Endodermal cell (in vitro differentiated cells): ENCODE data around the gene DISP3. TPM values are rescaled to one million over a fixed set of nuclear protein-coding genes. Genes with fewer than 3 reads are reported as not detected.
A peak's percentile ranks its signal among the peaks of the same experiment; 100 is the strongest.

ENCODE experiments used
- DNase-seq: peaks from one replicate; pipeline ENCODE4 v3.0.0-alpha.2; 2017
- H3K27ac ChIP-seq: 2 replicates; pipeline ENCODE4 v1.5.1; 2013; ENCODE audit warnings: mild to moderate bottlenecking, low read depth, low read length, moderate library complexity
- H3K27me3 ChIP-seq: 2 replicates; pipeline ENCODE4 v1.6.1; 2013; ENCODE audit warnings: mild to moderate bottlenecking, low read length, moderate library complexity; ENCODE audit not compliant: insufficient read depth, control insufficient read depth, poor library complexity, severe bottlenecking
- H3K36me3 ChIP-seq: 2 replicates; pipeline ENCODE4 v1.7.0; 2013; ENCODE audit warnings: mild to moderate bottlenecking, low read length, moderate library complexity; ENCODE audit not compliant: control insufficient read depth, insufficient read depth
- H3K4me1 ChIP-seq: one replicate; pipeline ENCODE4 v1.7.0; 2013; ENCODE audit warnings: low read length; ENCODE audit not compliant: control insufficient read depth, insufficient read depth
- H3K4me3 ChIP-seq: 2 replicates; pipeline ENCODE4 v1.5.1; 2013; ENCODE audit warnings: mild to moderate bottlenecking, low read length, moderate library complexity
- H3K9ac ChIP-seq: 2 replicates; pipeline ENCODE4 v1.6.1; 2013; ENCODE audit warnings: mild to moderate bottlenecking, low read length, moderate library complexity; ENCODE audit not compliant: poor library complexity, severe bottlenecking; ENCODE audit errors: extremely low read depth
- H3K9me3 ChIP-seq: 2 replicates; pipeline ENCODE4 v1.6.1; 2013; ENCODE audit warnings: mild to moderate bottlenecking, low read length, moderate library complexity; ENCODE audit not compliant: control insufficient read depth
- H3K27ac Mint-ChIP-seq: 2 replicates; pipeline ENCODE4 v1.8.0; 2020; ENCODE audit warnings: mixed read lengths
- H3K27me3 Mint-ChIP-seq: 2 replicates; pipeline ENCODE4 v1.8.0; 2021; ENCODE audit warnings: mild to moderate bottlenecking, mixed read lengths; ENCODE audit not compliant: insufficient read depth
- H3K36me3 Mint-ChIP-seq: 2 replicates; pipeline ENCODE4 v1.8.0; 2020; ENCODE audit warnings: low read depth, mixed read lengths
- H3K4me1 Mint-ChIP-seq: 2 replicates; pipeline ENCODE4 v1.8.0; 2020; ENCODE audit warnings: mixed read lengths
- H3K4me3 Mint-ChIP-seq: 2 replicates; pipeline ENCODE4 v1.8.0; 2020; ENCODE audit warnings: mild to moderate bottlenecking, moderate library complexity, mixed read lengths
- H3K9me3 Mint-ChIP-seq: 2 replicates; pipeline ENCODE4 v1.8.0; 2020; ENCODE audit warnings: mild to moderate bottlenecking, mixed read lengths
- WGBS, 2 experiments: methylation state at CpG; one replicate each; pipeline versions ENCODE4 v1.1.5 to v1.1.7; 2013; ENCODE audit warnings: missing lambda C conversion rate in 2 of 2, mixed read lengths in 1 of 2; ENCODE audit not compliant: insufficient coverage in 1 of 2, insufficient read length in 1 of 2; 5-methylcytosine and 5-hydroxymethylcytosine counted together
- total RNA-seq, 2 donors: library from RNA; stranded (reverse); fragmentation: NEBNext Ultra II Directional in 1 of 2; extraction: Animal tissue kit (Norgen Biotek cat#: 25700) in 1 of 2; gene quantifications; 2 replicates in 1 of 2; 3 replicates in 1 of 2; pipeline ENCODE4 v1.2.1, GENCODE V29; 2021
- TF ChIP-seq, protein P1 (sequence below): fragments of 200-600 bp; sonication (generic); conservative IDR thresholded peaks from 2 replicates; pipeline ENCODE4 v1.5.0; 2021; ENCODE audit warnings: antibody characterized with exemption, mild to moderate bottlenecking

Gene DISP3
- total RNA-seq, 2 donors from 2014 or later = 9.6 to 11.6 TPM

DNA sequence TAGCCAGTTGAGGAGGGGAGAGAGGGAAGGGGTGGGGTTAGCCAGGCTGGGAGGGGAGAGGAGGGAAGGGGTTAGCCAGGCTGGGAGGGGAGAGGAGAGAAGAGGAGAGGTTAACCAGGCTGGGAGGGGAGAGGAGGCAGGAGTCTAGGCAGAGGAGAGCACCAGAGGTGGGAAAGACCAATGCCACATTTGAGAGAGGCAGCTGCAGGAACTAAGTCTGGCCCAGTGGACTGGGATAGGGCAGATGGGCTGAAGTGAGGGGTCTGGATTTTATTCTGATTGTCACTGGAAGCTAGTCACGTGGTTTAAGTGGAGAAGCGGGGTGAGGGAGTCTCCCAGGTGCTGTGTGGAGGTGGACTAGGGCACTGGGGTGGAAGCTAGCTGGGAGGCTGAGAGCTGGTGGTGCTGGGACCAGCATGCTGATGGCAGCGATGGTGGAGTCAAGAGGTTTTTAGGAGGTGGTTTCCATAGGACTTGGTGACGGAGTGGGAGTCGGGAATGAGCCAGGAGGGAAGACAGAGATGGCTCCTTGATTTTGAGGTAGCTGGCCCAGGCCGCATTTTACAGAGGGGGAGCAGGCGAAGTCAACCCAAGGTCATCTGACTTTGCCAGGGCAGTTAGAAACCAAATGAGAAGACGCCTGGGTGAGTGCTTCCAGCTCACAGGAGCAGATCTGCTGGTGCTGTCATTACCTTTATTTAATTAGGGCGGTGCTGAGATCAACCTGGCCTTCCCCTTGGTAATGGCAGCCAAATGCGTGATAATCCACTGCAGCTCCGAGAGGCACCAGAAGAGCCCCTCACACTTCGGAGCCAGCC is 42.8 kb downstream of the DISP3 start:
- H3K9me3 Mint-ChIP-seq = no peaks in the 10 kb centered on the region
- Histone ChIP-seq H3K9me3 (no peaks in the 10 kb centered on the region), H3K9ac (no peak overlapping the region), H3K27ac (no peak overlapping the region), H3K36me3 (no peaks in the 10 kb centered on the region), H3K4me3 (no peak overlapping the region), H3K4me1 (no peaks in the 10 kb centered on the region), H3K27me3 (no peaks in the 10 kb centered on the region)
- TF ChIP-seq, protein P1, sequence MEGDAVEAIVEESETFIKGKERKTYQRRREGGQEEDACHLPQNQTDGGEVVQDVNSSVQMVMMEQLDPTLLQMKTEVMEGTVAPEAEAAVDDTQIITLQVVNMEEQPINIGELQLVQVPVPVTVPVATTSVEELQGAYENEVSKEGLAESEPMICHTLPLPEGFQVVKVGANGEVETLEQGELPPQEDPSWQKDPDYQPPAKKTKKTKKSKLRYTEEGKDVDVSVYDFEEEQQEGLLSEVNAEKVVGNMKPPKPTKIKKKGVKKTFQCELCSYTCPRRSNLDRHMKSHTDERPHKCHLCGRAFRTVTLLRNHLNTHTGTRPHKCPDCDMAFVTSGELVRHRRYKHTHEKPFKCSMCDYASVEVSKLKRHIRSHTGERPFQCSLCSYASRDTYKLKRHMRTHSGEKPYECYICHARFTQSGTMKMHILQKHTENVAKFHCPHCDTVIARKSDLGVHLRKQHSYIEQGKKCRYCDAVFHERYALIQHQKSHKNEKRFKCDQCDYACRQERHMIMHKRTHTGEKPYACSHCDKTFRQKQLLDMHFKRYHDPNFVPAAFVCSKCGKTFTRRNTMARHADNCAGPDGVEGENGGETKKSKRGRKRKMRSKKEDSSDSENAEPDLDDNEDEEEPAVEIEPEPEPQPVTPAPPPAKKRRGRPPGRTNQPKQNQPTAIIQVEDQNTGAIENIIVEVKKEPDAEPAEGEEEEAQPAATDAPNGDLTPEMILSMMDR = no peak
- peaks cover 10% of the 10 kb centered on the region for H3K36me3 Mint-ChIP-seq
- WGBS, 2 experiments = 91 to 98% methylated on average over 10 to 12 of the region's 12 CpGs
- DNase-seq = peak; percentile 42
- no peaks in the 10 kb centered on the region for H3K27me3 Mint-ChIP-seq
- H3K4me1 Mint-ChIP-seq = peaks cover 4% of the 10 kb centered on the region
- H3K27ac Mint-ChIP-seq = peak overlapping the region; percentile 76
- H3K4me3 Mint-ChIP-seq = no peak overlapping the region

DNA sequence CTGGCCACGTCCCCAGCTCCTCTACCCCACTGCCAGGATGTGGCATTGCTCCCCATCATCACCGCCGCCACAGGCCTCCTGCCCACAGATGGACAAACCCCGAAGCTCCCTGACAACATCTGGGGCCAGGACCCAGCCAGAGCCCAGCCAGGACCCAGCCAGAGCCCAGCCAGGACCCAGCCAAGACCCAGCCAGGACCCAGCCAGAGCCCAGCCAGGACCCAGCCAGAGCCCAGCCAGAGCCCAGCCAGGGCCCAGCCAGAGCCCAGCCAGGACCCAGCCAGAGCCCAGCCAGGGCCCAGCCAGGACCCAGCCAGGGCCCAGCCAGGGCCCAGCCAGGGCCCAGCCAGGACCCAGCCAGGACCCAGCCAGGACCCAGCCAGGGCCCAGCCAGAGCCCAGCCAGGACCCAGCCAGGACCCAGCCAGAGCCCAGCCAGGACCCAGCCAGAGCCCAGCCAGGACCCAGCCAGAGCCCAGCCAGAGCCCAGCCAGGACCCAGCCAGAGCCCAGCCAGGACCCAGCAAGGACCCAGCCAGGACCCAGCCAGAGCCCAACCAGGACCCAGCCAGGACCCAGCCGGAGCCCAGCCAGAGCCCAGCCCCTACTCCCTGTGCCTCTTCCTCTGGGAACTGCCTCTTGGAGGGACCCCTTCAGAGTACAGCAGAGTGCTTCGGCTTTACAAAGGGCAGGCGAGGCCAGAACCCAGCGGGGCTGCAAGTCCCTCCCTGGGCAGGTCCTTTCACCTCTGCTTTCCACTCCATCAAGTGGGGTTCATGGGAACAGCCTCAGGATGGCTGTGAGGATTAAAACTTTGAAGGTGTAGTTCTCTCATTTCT is 43.7 kb downstream of the DISP3 start:
- no peaks in the 10 kb centered on the region for H3K27me3 ChIP-seq
- H3K9me3 ChIP-seq = no peaks in the 10 kb centered on the region
- Mint-ChIP-seq H3K36me3 (peaks cover 11% of the 10 kb centered on the region), H3K27me3 (no peaks in the 10 kb centered on the region), H3K9me3 (no peaks in the 10 kb centered on the region), H3K4me1 (peaks cover 4% of the 10 kb centered on the region), H3K4me3 (no peak overlapping the region), H3K27ac (no peak overlapping the region)
- H3K4me1 ChIP-seq = no peaks in the 10 kb centered on the region
- peak overlapping the region; percentile 6 for H3K27ac ChIP-seq
- H3K9ac ChIP-seq = no peak overlapping the region
- no peak overlapping the region for H3K4me3 ChIP-seq
- DNase-seq = peak; percentile 33
- TF ChIP-seq, protein P1 = no peak
- no peaks in the 10 kb centered on the region for H3K36me3 ChIP-seq
- WGBS, 2 experiments = 77 to 80% methylated on average over 1 to 8 of the region's 8 CpGs

DNA sequence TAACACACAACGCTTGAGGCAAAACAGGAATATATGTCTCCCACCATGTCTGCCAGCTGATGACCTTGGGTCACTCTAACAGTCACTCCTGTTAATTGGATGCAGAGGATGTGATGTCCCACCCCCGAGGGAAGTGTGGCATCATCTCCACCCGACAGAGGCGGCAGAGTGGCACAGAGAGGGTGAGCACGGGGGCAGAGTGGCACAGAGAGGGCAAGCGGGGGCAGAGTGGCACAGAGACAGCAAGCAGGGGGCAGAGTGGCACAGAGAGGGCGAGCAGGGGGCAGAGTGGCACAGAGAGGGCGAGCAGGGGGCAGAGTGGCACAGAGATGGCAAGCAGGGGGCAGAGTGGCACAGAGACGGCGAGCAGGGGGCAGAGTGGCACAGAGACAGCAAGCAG is 44.3 kb downstream of the DISP3 start:
- WGBS, 2 experiments = 86 to 92% methylated on average over 3 to 10 of the region's 10 CpGs
- DNase-seq = no peak

More for the DNA sequence above, 44.3 kb downstream of the DISP3 start:
- H3K4me3 ChIP-seq = no peak overlapping the region
- TF ChIP-seq, protein P1 = no peak
- Mint-ChIP-seq H3K36me3 (peaks cover 9% of the 10 kb centered on the region), H3K27ac (no peak overlapping the region), H3K27me3 (no peaks in the 10 kb centered on the region), H3K4me3 (no peak overlapping the region), H3K4me1 (peaks cover 4% of the 10 kb centered on the region), H3K9me3 (no peaks in the 10 kb centered on the region)
- no peaks in the 10 kb centered on the region for H3K27me3 ChIP-seq
- H3K9me3 ChIP-seq = no peaks in the 10 kb centered on the region
- H3K36me3 ChIP-seq = no peaks in the 10 kb centered on the region
- no peak overlapping the region for H3K27ac ChIP-seq
- H3K4me1 ChIP-seq = no peaks in the 10 kb centered on the region
- no peak overlapping the region for H3K9ac ChIP-seq
